GM23338 (cell line): ENCODE results near the gene NRXN2.

Experiments
- EZH2phosphoT487 ChIP-seq: fragments of 200-600 bp; sonication (generic); IDR thresholded peaks from one replicate; pipeline ENCODE4 v1.8.1; 2018; ENCODE audit warnings: antibody characterized with exemption; ENCODE audit not compliant: unreplicated experiment
- POLR2AphosphoS5 ChIP-seq: IDR thresholded peaks from 2 replicates; pipeline ENCODE4 v1.6.1; 2016; ENCODE audit warnings: antibody characterized with exemption, low read depth
- TF ChIP-seq, protein P1 (sequence below), 2 experiments: fragments of 200-600 bp in 1 of 2; sonication (generic) in 1 of 2; conservative IDR thresholded peaks; 2 replicates each; pipeline versions ENCODE4 v1.5.1 to v1.6.1; 2016 to 2017; ENCODE audit warnings: antibody characterized with exemption in 2 of 2, low read depth in 2 of 2, mild to moderate bottlenecking in 2 of 2, moderate library complexity in 1 of 2

DNA sequence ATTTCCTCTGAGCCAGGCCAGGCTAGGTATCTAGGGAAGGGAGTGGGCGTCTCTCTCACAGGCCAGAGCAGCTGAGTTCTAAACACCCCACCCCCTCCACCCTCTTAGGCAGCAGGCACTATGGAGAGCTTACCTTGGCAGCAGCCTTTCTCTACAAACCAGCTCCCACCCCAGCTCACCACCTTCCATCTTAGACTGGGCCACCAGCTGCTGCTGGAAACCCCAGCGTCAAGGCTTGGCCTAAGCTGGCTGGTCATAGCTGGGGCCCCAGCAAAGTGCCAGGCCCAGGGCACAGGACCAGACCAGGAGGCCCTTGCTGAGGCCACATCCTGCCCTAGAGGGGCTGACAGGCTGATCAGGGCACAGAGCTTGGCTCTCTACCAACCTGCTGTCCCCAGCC lies 111.8 kb downstream of the NRXN2 start:
- TF ChIP-seq, protein P1, sequence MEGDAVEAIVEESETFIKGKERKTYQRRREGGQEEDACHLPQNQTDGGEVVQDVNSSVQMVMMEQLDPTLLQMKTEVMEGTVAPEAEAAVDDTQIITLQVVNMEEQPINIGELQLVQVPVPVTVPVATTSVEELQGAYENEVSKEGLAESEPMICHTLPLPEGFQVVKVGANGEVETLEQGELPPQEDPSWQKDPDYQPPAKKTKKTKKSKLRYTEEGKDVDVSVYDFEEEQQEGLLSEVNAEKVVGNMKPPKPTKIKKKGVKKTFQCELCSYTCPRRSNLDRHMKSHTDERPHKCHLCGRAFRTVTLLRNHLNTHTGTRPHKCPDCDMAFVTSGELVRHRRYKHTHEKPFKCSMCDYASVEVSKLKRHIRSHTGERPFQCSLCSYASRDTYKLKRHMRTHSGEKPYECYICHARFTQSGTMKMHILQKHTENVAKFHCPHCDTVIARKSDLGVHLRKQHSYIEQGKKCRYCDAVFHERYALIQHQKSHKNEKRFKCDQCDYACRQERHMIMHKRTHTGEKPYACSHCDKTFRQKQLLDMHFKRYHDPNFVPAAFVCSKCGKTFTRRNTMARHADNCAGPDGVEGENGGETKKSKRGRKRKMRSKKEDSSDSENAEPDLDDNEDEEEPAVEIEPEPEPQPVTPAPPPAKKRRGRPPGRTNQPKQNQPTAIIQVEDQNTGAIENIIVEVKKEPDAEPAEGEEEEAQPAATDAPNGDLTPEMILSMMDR (conservative IDR thresholded peaks at IDR 0.05; ENCODE audit: low read depth in 2 of 2) = no peak
- TF ChIP-seq POLR2AphosphoS5 = no peak
- no peak for TF ChIP-seq EZH2phosphoT487
